HEK293 (cell line): ENCODE measurements around the gene GFOD1.

Source experiments
- CTCF ChIA-PET: fragments of 350-600 bp; formaldehyde crosslinking; extraction: SDS; loops from one replicate; lab custom pipeline; 2021; ENCODE audit warnings: antibody characterized with exemption; lab: Yijun Ruan, JAX
- POLR2A ChIA-PET: fragments of 300-600 bp; formaldehyde crosslinking; extraction: SDS; loops from one replicate; lab custom pipeline; 2020; ENCODE audit warnings: antibody characterized with exemption, inconsistent platforms; lab: Yijun Ruan, JAX
- H3K27ac ChIP-seq: fragments of 200-500 bp; sonication (Bioruptor generic); 2 replicates; pipeline ENCODE4 v1.5.1; 2014; ENCODE audit warnings: low read depth, low read length, control low read depth, inconsistent platforms; ENCODE audit errors: extremely low read depth
- H3K36me3 ChIP-seq, 2 experiments: fragments of 200-500 bp in 1 of 2; sonication (Bioruptor generic) in 1 of 2; 1 replicate in 1 of 2; 2 replicates in 1 of 2; pipeline ENCODE4 v1.5.1; 2014 to 2017; ENCODE audit warnings: inconsistent platforms in 2 of 2, low read length in 2 of 2; ENCODE audit not compliant: control insufficient read depth in 2 of 2, insufficient read depth in 1 of 2
- H3K4me1 ChIP-seq: fragments of 200-500 bp; sonication (Bioruptor generic); 2 replicates; pipeline ENCODE4 v1.5.1; 2014; ENCODE audit warnings: mild to moderate bottlenecking, low read length, inconsistent platforms; ENCODE audit not compliant: control insufficient read depth, insufficient read depth
- H3K4me3 ChIP-seq: 2 replicates; pipeline ENCODE4 v1.5.1; 2011; ENCODE audit warnings: low read depth, mild to moderate bottlenecking, control low read depth, low read length, moderate library complexity
- H3K9me3 ChIP-seq: fragments of 200-500 bp; sonication (Bioruptor generic); 2 replicates; pipeline ENCODE4 v1.5.1; 2014; ENCODE audit warnings: low read depth, low read length, inconsistent platforms; ENCODE audit not compliant: control insufficient read depth, insufficient read depth
- ATF2 ChIP-seq: fragments of 450-650 bp; formaldehyde crosslinking; IDR thresholded peaks from 2 replicates; pipeline ENCODE4 v1.5.1; 2016; ENCODE audit warnings: missing biosample characterization, missing genetic modification characterization, low read depth
- INSM2 ChIP-seq: fragments of 450-650 bp; formaldehyde crosslinking; IDR thresholded peaks from 2 replicates; pipeline ENCODE4 v1.5.1; 2016; ENCODE audit warnings: missing biosample characterization, missing genetic modification characterization
- SCRT2 ChIP-seq: fragments of 450-650 bp; formaldehyde crosslinking; IDR thresholded peaks from 2 replicates; pipeline ENCODE4 v1.5.1; 2016; ENCODE audit warnings: missing biosample characterization, missing genetic modification characterization
- SP2 ChIP-seq: fragments of 450-650 bp; formaldehyde crosslinking; IDR thresholded peaks from 2 replicates; pipeline ENCODE4 v1.5.1; 2016; ENCODE audit warnings: missing biosample characterization, missing genetic modification characterization
- YY2 ChIP-seq: fragments of 450-650 bp; formaldehyde crosslinking; IDR thresholded peaks from 2 replicates; pipeline ENCODE4 v1.5.1; 2016; ENCODE audit warnings: missing biosample characterization, missing genetic modification characterization
- ZBTB1 ChIP-seq: fragments of 450-650 bp; formaldehyde crosslinking; IDR thresholded peaks from 2 replicates; pipeline ENCODE4 v1.5.1; 2016; ENCODE audit warnings: missing biosample characterization, missing genetic modification characterization
- ZBTB10 ChIP-seq: fragments of 450-650 bp; formaldehyde crosslinking; IDR thresholded peaks from 2 replicates; pipeline ENCODE4 v1.5.1; 2016; ENCODE audit warnings: missing biosample characterization, missing genetic modification characterization
- ZFHX2 ChIP-seq: fragments of 450-650 bp; formaldehyde crosslinking; conservative IDR thresholded peaks from 2 replicates; pipeline ENCODE4 v1.5.1; 2016; ENCODE audit warnings: missing biosample characterization, missing genetic modification characterization
- ZNF335 ChIP-seq: fragments of 450-650 bp; formaldehyde crosslinking; conservative IDR thresholded peaks from 2 replicates; pipeline ENCODE4 v1.5.1; 2016; ENCODE audit warnings: missing biosample characterization, missing genetic modification characterization
- ZNF37A ChIP-seq: fragments of 450-650 bp; IDR thresholded peaks from 2 replicates; pipeline ENCODE4 v1.5.1; 2018; ENCODE audit warnings: missing biosample characterization, missing genetic modification characterization
- ZNF416 ChIP-seq: fragments of 450-650 bp; formaldehyde crosslinking; IDR thresholded peaks from 2 replicates; pipeline ENCODE4 v1.5.1; 2016; ENCODE audit warnings: missing biosample characterization, missing genetic modification characterization
- ZNF530 ChIP-seq: fragments of 450-650 bp; formaldehyde crosslinking; IDR thresholded peaks from 2 replicates; pipeline ENCODE4 v1.5.1; 2016; ENCODE audit warnings: low read depth, missing biosample characterization, missing genetic modification characterization
- ZNF701 ChIP-seq: fragments of 450-650 bp; formaldehyde crosslinking; IDR thresholded peaks from 2 replicates; pipeline ENCODE4 v1.5.1; 2016; ENCODE audit warnings: missing biosample characterization, missing genetic modification characterization
- ZSCAN4 ChIP-seq: fragments of 450-650 bp; formaldehyde crosslinking; IDR thresholded peaks from 2 replicates; pipeline ENCODE4 v1.5.1; 2017; ENCODE audit warnings: missing biosample characterization, missing genetic modification characterization

Gene GFOD1

GRCh38 chr6:13370623-13371022 lies 116.8 kb downstream of the GFOD1 start:
- ChIA-PET POLR2A (no interaction called here), CTCF (no interaction called here)
- H3K4me1 ChIP-seq, result peaks cover 10% of the 10 kb centered on the region
- H3K36me3 ChIP-seq, result no peaks in the 10 kb centered on the region; a peak in 1 of 3 replicates
- no peaks in the 10 kb centered on the region for H3K9me3 ChIP-seq
- no peak overlapping the region for H3K4me3 ChIP-seq
- TF ChIP-seq SCRT2 (tag by site-specific recombination) (no peak; the same call in 1 of the 2 replicates), ZSCAN4 (tag by site-specific recombination) (peak; percentile 50), ZNF530 (tag by site-specific recombination) (no peak), ZBTB1 (tag by site-specific recombination) (no peak), SP2 (tag by site-specific recombination) (no peak), ZNF335 (tag by site-specific recombination) (no peak), ZFHX2 (tag by site-specific recombination) (0 out of 2 replicates have a peak, but pooled peaks have one; percentile 34), YY2 (tag by site-specific recombination) (no peak)
- H3K27ac ChIP-seq, result no peak overlapping the region

GRCh38 chr6:13369591-13369990 lies 117.8 kb downstream of the GFOD1 start:
- H3K36me3 ChIP-seq, result peaks cover 0 to 7% of the 10 kb centered on the region in 2 experiments; a peak in 2 of 3 replicates
- no peak overlapping the region for H3K4me3 ChIP-seq
- H3K9me3 ChIP-seq, result no peaks in the 10 kb centered on the region
- ChIA-PET CTCF (interaction anchor here (0.6 kb wide), 1 partner anchor 473 kb away, joined by 4 read pairs; no protein-coding TSS in a partner anchor), POLR2A (no interaction called here)
- TF ChIP-seq ZNF37A (no peak), ZNF701 (tag by site-specific recombination) (no peak), INSM2 (tag by site-specific recombination) (no peak), ZSCAN4 (tag by site-specific recombination) (no peak), ATF2 (tag by site-specific recombination) (peak; percentile 74; the same call in 1 of the 2 replicates), ZNF416 (tag by site-specific recombination) (no peak), ZBTB10 (tag by site-specific recombination) (no peak)
- no peak overlapping the region for H3K27ac ChIP-seq
- H3K4me1 ChIP-seq, result peaks cover 10% of the 10 kb centered on the region
